Measurements from ENCODE around the gene COL27A1.

GRCh38 chr9:114124666-114125475, 30.5 kb upstream of the COL27A1 start:
- TF ChIP-seq POU5F1 (IDR thresholded peaks at IDR 0.05; ENCODE audit: borderline replicate concordance, low read depth, low read length, partially characterized antibody) (no peak), RFX5 (IDR thresholded peaks at IDR 0.05; ENCODE audit: low read depth, low read length) (no peak), E2F6 (IDR thresholded peaks at IDR 0.05; ENCODE audit: borderline replicate concordance in 1 of 2, extremely low read depth in 1 of 2, insufficient read depth in 1 of 2, insufficient read length in 1 of 2, low read depth in 1 of 2, low read length in 1 of 2, poor library complexity in 1 of 2, severe bottlenecking in 1 of 2) (no peak), DDX20 (tag; IDR thresholded peaks at IDR 0.05; ENCODE audit: low read depth) (no peak), PTBP1 (IDR thresholded peaks at IDR 0.05; ENCODE audit: low read depth, low read length) (no peak), GABPB1 (CRISPR knock-in tag; IDR thresholded peaks at IDR 0.05) (no peak), U2AF1 (optimal IDR thresholded peaks at IDR 0.05; ENCODE audit: low read depth, low read length) (no peak), ELF4 (CRISPR knock-in tag; IDR thresholded peaks at IDR 0.05) (no peak)

Data from K562 (cell line).